ENCODE measurements around the gene AGBL1. TPM values are rescaled to one million over a fixed set of nuclear protein-coding genes. Genes with fewer than 3 reads are reported as not detected.

Gene AGBL1
- total and polyA plus RNA-seq, 2 donors (not counting 1 experiment from before 2014, with no cell fraction given) = not detected

DNA sequence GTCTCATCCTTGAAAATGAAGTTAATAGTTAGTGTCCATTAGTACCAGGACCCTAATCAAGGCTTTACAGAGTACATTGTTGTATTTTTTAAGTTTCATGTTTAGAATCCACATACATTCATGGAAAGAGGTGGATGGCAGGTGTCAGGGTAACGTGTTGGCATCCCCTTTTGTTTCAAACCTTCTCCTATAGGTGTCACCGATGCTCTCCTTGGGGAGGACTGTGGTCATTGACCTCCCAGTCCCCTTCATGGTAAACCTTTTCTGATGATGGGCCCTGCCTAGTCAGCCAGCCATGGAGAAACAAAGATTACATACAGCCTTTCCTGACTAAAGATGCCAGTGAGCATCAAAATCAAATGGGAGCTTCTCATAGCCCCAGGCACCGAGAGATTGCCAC is 574.8 kb downstream of the AGBL1 start:
- H3K9ac ChIP-seq (ENCODE audit: low read length) = no peak overlapping the region
- DNase-seq (no peak), ATAC-seq (ENCODE audit: low read depth) (no peak)
- H3K9me3 Mint-ChIP-seq (ENCODE audit: insufficient read depth) = no peaks in the 10 kb centered on the region
- no peaks in the 10 kb centered on the region for H3K4me1 ChIP-seq (ENCODE audit: control insufficient read depth in 2 of 2, insufficient read depth in 2 of 2, low read length in 2 of 2)
- no peak overlapping the region for H3K4me3 Mint-ChIP-seq
- H3K4me2 ChIP-seq (replicated peaks; ENCODE audit: low read depth, low read length, poor library complexity, severe bottlenecking) = no peak overlapping the region
- H4K20me1 ChIP-seq (ENCODE audit: control insufficient read depth, insufficient read depth, low read length, poor library complexity, severe bottlenecking) = no peaks in the 10 kb centered on the region
- no peaks in the 10 kb centered on the region for H3K36me3 ChIP-seq (replicated peaks in 1 of 2; ENCODE audit: control extremely low read depth in 1 of 2, control insufficient read depth in 1 of 2, extremely low read depth in 1 of 2, insufficient read depth in 2 of 2, low read length in 1 of 2)
- no peak overlapping the region for H2AFZ ChIP-seq (ENCODE audit: insufficient read depth, low read depth, low read length, poor library complexity, severe bottlenecking)
- CTCF ChIA-PET = no interaction called here
- 84% methylated on average over 2 of the region's 3 CpGs for WGBS (ENCODE audit: insufficient coverage)
- intact Hi-C loops (cut with micrococcal nuclease) = no loop called here
- TF ChIP-seq, protein P1, sequence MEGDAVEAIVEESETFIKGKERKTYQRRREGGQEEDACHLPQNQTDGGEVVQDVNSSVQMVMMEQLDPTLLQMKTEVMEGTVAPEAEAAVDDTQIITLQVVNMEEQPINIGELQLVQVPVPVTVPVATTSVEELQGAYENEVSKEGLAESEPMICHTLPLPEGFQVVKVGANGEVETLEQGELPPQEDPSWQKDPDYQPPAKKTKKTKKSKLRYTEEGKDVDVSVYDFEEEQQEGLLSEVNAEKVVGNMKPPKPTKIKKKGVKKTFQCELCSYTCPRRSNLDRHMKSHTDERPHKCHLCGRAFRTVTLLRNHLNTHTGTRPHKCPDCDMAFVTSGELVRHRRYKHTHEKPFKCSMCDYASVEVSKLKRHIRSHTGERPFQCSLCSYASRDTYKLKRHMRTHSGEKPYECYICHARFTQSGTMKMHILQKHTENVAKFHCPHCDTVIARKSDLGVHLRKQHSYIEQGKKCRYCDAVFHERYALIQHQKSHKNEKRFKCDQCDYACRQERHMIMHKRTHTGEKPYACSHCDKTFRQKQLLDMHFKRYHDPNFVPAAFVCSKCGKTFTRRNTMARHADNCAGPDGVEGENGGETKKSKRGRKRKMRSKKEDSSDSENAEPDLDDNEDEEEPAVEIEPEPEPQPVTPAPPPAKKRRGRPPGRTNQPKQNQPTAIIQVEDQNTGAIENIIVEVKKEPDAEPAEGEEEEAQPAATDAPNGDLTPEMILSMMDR (IDR thresholded peaks at IDR 0.05) = no peak
- TF ChIP-seq EZH2 (IDR thresholded peaks at IDR 0.05; ENCODE audit: borderline replicate concordance, insufficient read depth, low read depth, low read length, poor library complexity, severe bottlenecking) = no peak
- no peak overlapping the region for H3K4me3 ChIP-seq (ENCODE audit: control extremely low read depth in 1 of 5, extremely low read depth in 1 of 5, insufficient read depth in 1 of 5, low read depth in 2 of 5, low read length in 4 of 5)
- peaks cover 12% of the 10 kb centered on the region for H3K4me1 Mint-ChIP-seq
- H3K27me3 ChIP-seq (replicated peaks in 1 of 4; ENCODE audit: control extremely low read depth in 1 of 4, control insufficient read depth in 3 of 4, insufficient read depth in 4 of 4, low read length in 3 of 4) = no peaks in the 10 kb centered on the region
- H3K27ac Mint-ChIP-seq = no peak overlapping the region
- H3K27ac ChIP-seq (ENCODE audit: low read length in 2 of 2) = no peak overlapping the region
- no peaks in the 10 kb centered on the region for H3K9me3 ChIP-seq (ENCODE audit: control extremely low read depth in 1 of 3, control insufficient read depth in 2 of 3, insufficient read depth in 1 of 3, low read length in 2 of 3)
- no peaks in the 10 kb centered on the region for H3K27me3 Mint-ChIP-seq
- H3K79me2 ChIP-seq (ENCODE audit: control insufficient read depth, insufficient read depth, low read length) = no peaks in the 10 kb centered on the region
- POLR2A ChIA-PET = no interaction called here

DNA sequence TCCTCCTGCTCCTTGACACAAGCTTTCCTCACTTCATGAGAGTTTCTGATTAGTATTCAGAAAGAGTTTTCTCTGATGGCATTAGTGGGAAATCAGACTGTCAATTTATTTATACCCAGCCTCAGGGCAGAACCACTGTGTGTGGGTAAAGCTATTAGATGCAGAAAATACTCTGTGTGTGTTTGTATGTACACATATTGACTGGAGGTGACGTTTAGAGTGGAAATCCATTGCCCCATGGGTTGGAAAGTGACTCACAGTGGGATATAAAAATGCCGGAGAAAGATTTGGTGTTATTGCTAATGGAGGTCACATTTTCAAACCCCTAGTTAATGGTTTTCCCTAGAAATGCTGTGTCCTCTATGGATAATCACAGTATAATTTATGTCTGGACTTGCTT is 577.6 kb downstream of the AGBL1 start:
- 71% methylated on average over 1 of the region's 2 CpGs for WGBS (ENCODE audit: insufficient coverage)
- no peaks in the 10 kb centered on the region for H4K20me1 ChIP-seq (ENCODE audit: control insufficient read depth, insufficient read depth, low read length, poor library complexity, severe bottlenecking)
- H3K27ac ChIP-seq (ENCODE audit: low read length in 2 of 2) = no peak overlapping the region
- TF ChIP-seq, protein P1 (IDR thresholded peaks at IDR 0.05) = no peak
- TF ChIP-seq EZH2 (IDR thresholded peaks at IDR 0.05; ENCODE audit: borderline replicate concordance, insufficient read depth, low read depth, low read length, poor library complexity, severe bottlenecking) = no peak
- ATAC-seq (ENCODE audit: low read depth) = no peak
- H3K4me1 ChIP-seq (ENCODE audit: control insufficient read depth in 2 of 2, insufficient read depth in 2 of 2, low read length in 2 of 2) = no peaks in the 10 kb centered on the region
- H3K27me3 ChIP-seq (replicated peaks in 1 of 4; ENCODE audit: control extremely low read depth in 1 of 4, control insufficient read depth in 3 of 4, insufficient read depth in 4 of 4, low read length in 3 of 4) = no peaks in the 10 kb centered on the region
- no peaks in the 10 kb centered on the region for H3K9me3 ChIP-seq (ENCODE audit: control extremely low read depth in 1 of 3, control insufficient read depth in 2 of 3, insufficient read depth in 1 of 3, low read length in 2 of 3)
- intact Hi-C loops (cut with micrococcal nuclease) = no loop called here
- H3K27ac Mint-ChIP-seq = no peak overlapping the region
- ChIA-PET POLR2A (no interaction called here), CTCF (no interaction called here)
- DNase-seq = no peak
- no peak overlapping the region for H3K4me2 ChIP-seq (replicated peaks; ENCODE audit: low read depth, low read length, poor library complexity, severe bottlenecking)
- H3K27me3 Mint-ChIP-seq = no peaks in the 10 kb centered on the region
- H3K9ac ChIP-seq (ENCODE audit: low read length) = no peak overlapping the region
- H3K4me3 Mint-ChIP-seq = no peak overlapping the region
- H3K79me2 ChIP-seq (ENCODE audit: control insufficient read depth, insufficient read depth, low read length) = no peaks in the 10 kb centered on the region
- peaks cover 6% of the 10 kb centered on the region for H3K4me1 Mint-ChIP-seq
- no peak overlapping the region for H3K4me3 ChIP-seq (ENCODE audit: control extremely low read depth in 1 of 5, extremely low read depth in 1 of 5, insufficient read depth in 1 of 5, low read depth in 2 of 5, low read length in 4 of 5)
- H2AFZ ChIP-seq (ENCODE audit: insufficient read depth, low read depth, low read length, poor library complexity, severe bottlenecking) = no peak overlapping the region
- H3K36me3 ChIP-seq (replicated peaks in 1 of 2; ENCODE audit: control extremely low read depth in 1 of 2, control insufficient read depth in 1 of 2, extremely low read depth in 1 of 2, insufficient read depth in 2 of 2, low read length in 1 of 2) = no peaks in the 10 kb centered on the region
- H3K9me3 Mint-ChIP-seq (ENCODE audit: insufficient read depth) = no peaks in the 10 kb centered on the region

Data from B cell (primary cell).